DMS79 (cell line): ENCODE results near the gene TCHP.

Experiments
- DNase-seq: peaks from one replicate; lab custom pipeline; 2025; lab: John Stamatoyannopoulos, UW

Gene TCHP

DNA sequence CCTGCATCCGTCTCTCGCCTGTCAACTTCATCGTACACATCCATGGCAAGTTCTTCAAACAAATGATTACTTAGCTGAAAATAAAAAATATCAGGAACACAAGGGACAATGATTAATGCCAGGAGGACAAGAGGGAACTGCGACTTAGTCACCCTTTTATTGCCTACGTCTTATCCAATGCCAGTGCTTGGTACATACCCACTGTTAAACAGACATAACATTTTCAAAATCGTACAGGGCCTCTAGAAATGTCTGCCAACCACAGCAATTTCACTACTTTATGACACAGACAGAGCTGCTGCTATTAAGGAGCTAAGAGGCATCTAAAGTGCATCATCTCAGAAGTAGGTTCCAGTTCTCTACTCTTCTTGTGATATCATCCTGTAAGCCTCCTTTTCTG lies 61.5 kb downstream of the TCHP start:
- no peak for DNase-seq

DNA sequence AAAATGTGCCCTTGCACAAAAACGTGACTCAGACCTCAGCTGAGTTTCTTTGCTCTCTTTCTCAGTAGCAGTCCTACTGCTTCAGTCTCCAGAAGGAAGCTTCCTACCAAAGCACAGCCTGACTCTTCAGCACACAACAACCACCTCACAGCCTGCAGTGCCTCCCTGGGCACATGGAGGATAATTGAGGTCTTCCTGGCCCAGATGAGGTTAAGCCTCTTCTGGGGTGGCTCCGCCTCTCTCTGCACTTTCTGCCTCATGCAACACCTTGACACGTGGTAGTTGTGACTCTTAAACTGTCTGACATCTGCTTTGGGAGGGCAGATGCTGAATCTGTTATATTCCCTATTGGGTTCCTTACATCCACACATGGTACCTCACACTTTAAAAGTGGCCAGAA lies 62.3 kb downstream of the TCHP start:
- DNase-seq, result no peak

DNA sequence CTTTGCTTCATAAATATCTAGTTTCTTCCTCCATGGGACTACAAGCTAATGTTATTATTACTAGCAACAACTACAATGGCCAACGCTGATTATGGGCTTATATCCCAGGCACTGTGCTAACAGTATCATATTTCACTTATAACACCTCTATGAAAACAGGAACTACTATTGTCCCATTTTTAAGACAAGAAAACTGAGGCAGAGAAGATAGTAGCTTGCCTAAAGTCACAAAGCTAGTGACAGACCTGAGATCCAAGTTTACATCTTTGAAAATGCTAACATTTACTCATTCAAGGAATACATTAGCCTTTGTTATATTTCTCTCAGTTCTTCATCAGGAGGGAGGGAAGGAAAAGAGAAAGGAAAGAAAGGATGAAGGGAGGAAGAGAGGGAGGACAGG lies 63.3 kb downstream of the TCHP start:
- no peak for DNase-seq

DNA sequence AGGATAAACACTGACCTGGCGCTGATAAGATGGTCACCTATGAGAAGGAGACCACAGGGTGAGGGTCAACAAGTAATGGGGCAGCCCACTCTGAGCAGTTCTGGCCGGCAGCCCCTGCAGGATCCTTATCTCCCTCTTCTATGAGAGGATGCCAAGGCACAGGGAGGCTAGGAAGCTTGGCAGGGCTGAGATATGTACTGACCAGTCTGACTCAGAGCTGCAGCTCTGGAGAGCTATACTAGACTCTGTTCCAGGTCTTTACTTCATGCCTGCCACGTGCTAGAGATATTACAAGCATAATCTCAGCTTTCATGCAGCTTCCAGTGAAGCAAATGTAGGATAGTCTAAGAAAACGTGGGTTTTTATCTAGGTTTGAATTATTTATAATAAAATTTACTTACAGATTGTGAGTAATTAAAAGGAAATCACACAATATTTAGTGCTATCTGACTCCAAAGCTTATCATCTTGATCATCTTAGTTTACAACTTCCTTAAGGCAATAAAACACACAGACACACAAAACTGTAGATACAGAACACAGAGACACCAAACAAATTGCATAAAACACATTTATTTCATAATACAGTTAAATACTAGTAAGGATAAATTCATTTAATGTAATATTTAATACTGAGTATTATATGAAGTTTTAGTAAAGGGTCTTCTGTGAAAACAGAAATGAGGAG lies 63.8 kb downstream of the TCHP start:
- no peak for DNase-seq

DNA sequence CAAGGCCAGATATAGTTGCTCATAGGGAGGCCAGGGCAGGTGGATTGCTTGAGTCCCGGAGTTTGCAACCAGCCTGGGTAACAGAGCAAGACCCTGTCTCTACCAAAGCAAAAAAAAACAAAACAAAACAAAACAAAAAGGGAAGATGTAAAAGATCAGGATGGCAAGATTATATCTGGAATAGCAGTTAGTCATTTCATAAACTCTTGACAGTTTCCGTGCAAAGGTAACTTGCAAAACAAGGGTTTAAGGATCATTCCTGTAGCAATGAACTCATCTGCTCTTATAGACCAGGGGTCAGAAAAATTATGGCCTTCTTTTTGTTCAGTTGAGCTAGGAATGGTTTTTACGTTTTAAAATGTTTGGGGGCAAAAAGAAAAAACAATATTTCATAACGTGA lies 66.5 kb downstream of the TCHP start:
- DNase-seq, result no peak

DNA sequence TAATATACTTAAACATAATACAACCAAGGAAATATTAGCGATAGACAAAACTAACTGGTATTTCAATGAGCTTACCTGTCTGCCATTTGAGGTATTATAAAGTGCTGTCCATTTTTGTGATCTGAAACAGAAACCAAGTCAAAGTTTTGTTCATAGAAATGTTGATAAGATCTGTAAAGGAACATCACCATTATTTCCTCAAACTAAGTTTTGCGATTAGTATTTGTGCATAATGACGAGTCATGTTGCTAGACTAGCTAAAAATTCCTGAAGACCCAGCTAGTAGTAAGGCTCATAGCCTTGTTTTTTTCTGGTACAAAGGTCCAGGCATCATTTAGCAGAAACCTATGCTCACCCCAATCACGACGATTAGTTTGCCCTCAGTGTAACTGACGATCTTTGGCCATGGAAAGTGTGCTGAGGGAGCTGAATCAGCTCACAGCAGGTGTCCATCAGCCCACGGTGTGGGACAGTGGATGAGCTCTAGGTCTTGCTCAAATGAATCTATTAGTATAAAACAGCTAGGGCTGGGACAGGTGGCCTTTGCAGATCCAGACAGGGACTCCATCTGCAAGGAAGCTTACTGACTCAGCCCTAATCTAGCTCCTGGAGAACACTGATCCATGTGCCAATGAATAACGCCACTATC lies 67.4 kb downstream of the TCHP start:
- DNase-seq, result no peak
